IMR-90 (cell line): ENCODE results near the gene MEGF10. TPM values are rescaled to one million over a fixed set of nuclear protein-coding genes. Genes with fewer than 3 reads are reported as not detected.

ENCODE experiments used
- ATAC-seq: fragments of 200-7000 bp; cut with Tn5 transposase; 2 replicates; pipeline ENCODE4 v1.9.1; 2020; ENCODE audit warnings: low read depth, mild to moderate bottlenecking, moderate library complexity
- BruUV-seq: library from RNA; stranded (reverse); fragments of 400-500 nt; replicated peaks from 2 replicates; lab custom pipeline; 2021; lab: Mats Ljungman, UMichigan
- CTCF ChIA-PET: fragments of 300-600 bp; formaldehyde crosslinking; extraction: SDS; loops from one replicate; lab custom pipeline; 2021; ENCODE audit warnings: antibody characterized with exemption; lab: Yijun Ruan, JAX
- POLR2A ChIA-PET: fragments of 300-600 bp; sonication (Branson Sonifier 250); formaldehyde crosslinking; loops from one replicate; lab custom pipeline; 2022; ENCODE audit warnings: antibody characterized with exemption; ENCODE audit not compliant: unreplicated experiment; lab: Charles Lee
- DNase-seq: peaks from one replicate; pipeline ENCODE4 v3.0.0; 2013
- H2AFZ ChIP-seq: replicated peaks from 2 replicates; pipeline ENCODE3; 2013; ENCODE audit warnings: low read length, mild to moderate bottlenecking; ENCODE audit not compliant: poor library complexity
- H2AK5ac ChIP-seq: 2 replicates; pipeline ENCODE4 v1.6.1; 2013; ENCODE audit warnings: low read depth, low read length, inconsistent platforms
- H2AK9ac ChIP-seq: replicated peaks from 2 replicates; pipeline ENCODE3; 2013; ENCODE audit warnings: mild to moderate bottlenecking, low read depth, low read length, moderate library complexity; ENCODE audit not compliant: poor library complexity
- H2BK120ac ChIP-seq: 2 replicates; pipeline ENCODE4 v1.6.1; 2013; ENCODE audit warnings: low read depth, low read length, inconsistent platforms
- H2BK15ac ChIP-seq: 3 replicates; pipeline ENCODE4 v1.6.1; 2013; ENCODE audit warnings: low read depth, low read length, inconsistent platforms
- H2BK20ac ChIP-seq: 2 replicates; pipeline ENCODE4 v1.6.1; 2013; ENCODE audit warnings: low read depth, mild to moderate bottlenecking, inconsistent platforms, low read length, moderate library complexity
- H2BK5ac ChIP-seq: 2 replicates; pipeline ENCODE4 v1.6.1; 2013; ENCODE audit warnings: mild to moderate bottlenecking, low read depth, low read length, inconsistent platforms; ENCODE audit not compliant: poor library complexity, severe bottlenecking
- H3K14ac ChIP-seq: replicated peaks from 2 replicates; pipeline ENCODE4 v1.6.1; 2013; ENCODE audit warnings: low read depth, low read length, inconsistent platforms
- H3K18ac ChIP-seq: 2 replicates; pipeline ENCODE4 v1.6.1; 2013; ENCODE audit warnings: low read depth, low read length, control low read depth
- H3K23ac ChIP-seq: 2 replicates; pipeline ENCODE4 v1.6.1; 2013; ENCODE audit warnings: low read depth, low read length, inconsistent platforms
- H3K27ac ChIP-seq: 2 replicates; pipeline ENCODE4 v1.5.1; 2013; ENCODE audit warnings: mild to moderate bottlenecking, control low read depth, low read length; ENCODE audit not compliant: insufficient read depth
- H3K27me3 ChIP-seq: 2 replicates; pipeline ENCODE4 v1.6.1; 2013; ENCODE audit warnings: low read length; ENCODE audit not compliant: control insufficient read depth, insufficient read depth
- H3K36me3 ChIP-seq: 2 replicates; pipeline ENCODE4 v1.6.1; 2013; ENCODE audit warnings: low read length, mixed read lengths; ENCODE audit not compliant: control insufficient read depth, insufficient read depth
- H3K4ac ChIP-seq: 2 replicates; pipeline ENCODE4 v1.6.1; 2013; ENCODE audit warnings: low read depth, low read length, inconsistent platforms
- H3K4me1 ChIP-seq: 2 replicates; pipeline ENCODE4 v1.6.1; 2013; ENCODE audit warnings: low read length, mixed read lengths; ENCODE audit not compliant: control insufficient read depth, insufficient read depth
- H3K4me2 ChIP-seq: 2 replicates; pipeline ENCODE4 v1.6.1; 2013; ENCODE audit warnings: low read depth, mild to moderate bottlenecking, control low read depth, low read length, moderate library complexity
- H3K4me3 ChIP-seq: 2 replicates; pipeline ENCODE4 v1.5.1; 2013; ENCODE audit warnings: low read depth, mild to moderate bottlenecking, control low read depth, low read length, moderate library complexity; ENCODE audit not compliant: insufficient read depth
- H3K56ac ChIP-seq: 2 replicates; pipeline ENCODE4 v1.6.1; 2013; ENCODE audit warnings: low read length, inconsistent platforms; ENCODE audit not compliant: insufficient read depth; ENCODE audit errors: extremely low read depth
- H3K79me1 ChIP-seq, 2 experiments: 2 replicates each; pipeline ENCODE4 v1.6.1; 2013; ENCODE audit warnings: low read length in 2 of 2, inconsistent platforms in 1 of 2, low read depth in 1 of 2
- H3K9ac ChIP-seq: 2 replicates; pipeline ENCODE4 v1.6.1; 2013; ENCODE audit warnings: low read depth, low read length, control low read depth
- H3K9me1 ChIP-seq: 2 replicates; pipeline ENCODE4 v1.6.1; 2013; ENCODE audit warnings: low read length, inconsistent platforms; ENCODE audit not compliant: insufficient read depth
- H3K9me3 ChIP-seq: 2 replicates; pipeline ENCODE4 v1.6.1; 2013; ENCODE audit warnings: low read length; ENCODE audit not compliant: control insufficient read depth, insufficient read depth
- H4K20me1 ChIP-seq: 2 replicates; pipeline ENCODE4 v1.6.1; 2013; ENCODE audit warnings: low read length, inconsistent platforms; ENCODE audit not compliant: insufficient read depth
- H4K5ac ChIP-seq: 2 replicates; pipeline ENCODE4 v1.6.1; 2013; ENCODE audit warnings: mild to moderate bottlenecking, low read depth, low read length, control low read depth
- H4K8ac ChIP-seq, 2 experiments: 2 replicates each; pipeline ENCODE4 v1.6.1; 2013; ENCODE audit warnings: low read depth in 2 of 2, low read length in 2 of 2, control low read depth in 1 of 2, inconsistent platforms in 1 of 2
- H4K91ac ChIP-seq: 2 replicates; pipeline ENCODE4 v1.6.1; 2013; ENCODE audit warnings: low read depth, low read length, inconsistent platforms; ENCODE audit not compliant: insufficient read depth
- BHLHE40 ChIP-seq: fragments of 150-350 bp; IDR thresholded peaks from 2 replicates; pipeline ENCODE4 v1.6.1; 2016; ENCODE audit warnings: mild to moderate bottlenecking, low read depth, low read length
- CEBPB ChIP-seq: IDR thresholded peaks from 2 replicates; pipeline ENCODE4 v1.6.1; 2012; ENCODE audit warnings: low read depth, low read length, improper control_type of control experiment
- CHD1 ChIP-seq: IDR thresholded peaks from 2 replicates; pipeline ENCODE4 v1.6.1; 2012; ENCODE audit warnings: low read depth, low read length, improper control_type of control experiment
- CTCF ChIP-seq: conservative IDR thresholded peaks from 2 replicates; pipeline ENCODE4 v1.5.1; 2012; ENCODE audit warnings: mild to moderate bottlenecking, low read depth, low read length, improper control_type of control experiment
- ELK1 ChIP-seq: fragments of 150-350 bp; IDR thresholded peaks from 2 replicates; pipeline ENCODE4 v1.6.1; 2016; ENCODE audit warnings: low read depth, mild to moderate bottlenecking, low read length, moderate library complexity, borderline replicate concordance
- FOS ChIP-seq: fragments of 150-350 bp; IDR thresholded peaks from 2 replicates; pipeline ENCODE4 v1.6.1; 2016; ENCODE audit warnings: low read depth, low read length
- MAFK ChIP-seq: IDR thresholded peaks from 2 replicates; pipeline ENCODE4 v1.6.1; 2012; ENCODE audit warnings: low read depth, low read length, improper control_type of control experiment
- MAZ ChIP-seq: IDR thresholded peaks from 2 replicates; pipeline ENCODE4 v1.6.1; 2012; ENCODE audit warnings: low read depth, mild to moderate bottlenecking, low read length, improper control_type of control experiment, moderate library complexity, borderline replicate concordance
- MXI1 ChIP-seq: IDR thresholded peaks from 2 replicates; pipeline ENCODE4 v1.6.1; 2012; ENCODE audit warnings: low read depth, mild to moderate bottlenecking, low read length, moderate library complexity, borderline replicate concordance
- NFE2L2 ChIP-seq: fragments of 150-350 bp; IDR thresholded peaks from 2 replicates; pipeline ENCODE4 v1.6.1; 2016; ENCODE audit warnings: low read depth, mild to moderate bottlenecking, low read length
- POLR2A ChIP-seq: IDR thresholded peaks from 2 replicates; pipeline ENCODE4 v1.6.1; 2012; ENCODE audit warnings: mild to moderate bottlenecking, low read depth, low read length
- RAD21 ChIP-seq: IDR thresholded peaks from 2 replicates; pipeline ENCODE4 v1.6.1; 2012; ENCODE audit warnings: low read length, improper control_type of control experiment
- RCOR1 ChIP-seq: IDR thresholded peaks from 2 replicates; pipeline ENCODE4 v1.6.1; 2012; ENCODE audit warnings: mild to moderate bottlenecking, low read length, improper control_type of control experiment; ENCODE audit not compliant: insufficient replicate concordance
- RFX5 ChIP-seq: IDR thresholded peaks from 2 replicates; pipeline ENCODE4 v1.8.0; 2012; ENCODE audit warnings: low read depth, mild to moderate bottlenecking, low read length, moderate library complexity
- SMC3 ChIP-seq: fragments of 150-350 bp; IDR thresholded peaks from 2 replicates; pipeline ENCODE4 v1.6.1; 2016; ENCODE audit warnings: low read depth, mild to moderate bottlenecking, antibody characterized with exemption, low read length, moderate library complexity
- USF2 ChIP-seq: fragments of 150-350 bp; IDR thresholded peaks from 2 replicates; pipeline ENCODE4 v1.6.1; 2017; ENCODE audit warnings: mild to moderate bottlenecking, antibody characterized with exemption, low read length, low read depth
- WGBS, 2 experiments: methylation state at CpG; one replicate each; pipeline versions ENCODE4 v1.1.5 to v1.1.7; 2013; ENCODE audit warnings: missing lambda C conversion rate in 2 of 2; ENCODE audit not compliant: insufficient read length in 1 of 2; ENCODE audit errors: extremely low coverage in 2 of 2; 5-methylcytosine and 5-hydroxymethylcytosine counted together
- dilution Hi-C: fragments of 300-500 bp; cut with HindIII; formaldehyde crosslinking; loops from one replicate; pipeline ENCODE4 v1.14.3; 2018; ENCODE audit warnings: low sequenced_read_pairs; ENCODE audit not compliant: unreplicated experiment
- in situ Hi-C: fragments of 300-500 bp; cut with MboI; formaldehyde crosslinking; loops from 3 replicates; pipeline ENCODE4 v1.14.3; 2019; ENCODE audit warnings: low sequenced_read_pairs, inconsistent platforms, mixed read lengths
- intact Hi-C: fragments of 100-400 bp; cut with micrococcal nuclease; formaldehyde crosslinking; loops from 2 replicates; pipeline ENCODE4 v1.10.0; 2022
- polyA plus RNA-seq, 3 experiments: library from polyadenylated mRNA; depleted of rRNA; stranded (reverse); fragments of >200 nt; gene quantifications; 2 replicates each; pipeline ENCODE4 v1.2.3, GENCODE V29; 2012; ENCODE audit warnings: low replicate concordance in 1 of 3
- total RNA-seq: library from RNA; depleted of rRNA; stranded (reverse); fragments of >200 nt; gene quantifications from 2 replicates; pipeline ENCODE4 v1.2.3, GENCODE V29; 2012

MEGF10 gene
- total and polyA plus RNA-seq, 2 of the 4 experiments (the other 2 are of a cell fraction) = not detected

- H3K4me2 ChIP-seq = no peak overlapping the region
- no peaks in the 10 kb centered on the region for H3K9me1 ChIP-seq
- ChIA-PET CTCF (no interaction called here), POLR2A (interaction anchor here (0.6 kb wide), 2 partner anchors 49 to 235 kb away, joined by 3 to 4 read pairs; no protein-coding TSS in a partner anchor)
- BruUV-seq = no TSS peak
- in situ Hi-C loops = no loop called here
- H3K56ac ChIP-seq = no peak overlapping the region
- no peak overlapping the region for H3K27ac ChIP-seq
- H2AK5ac ChIP-seq = no peak overlapping the region
- no peaks in the 10 kb centered on the region for H3K4me1 ChIP-seq
- intact Hi-C loops = no loop called here
- no peak overlapping the region for H3K4ac ChIP-seq
- H4K20me1 ChIP-seq = no peaks in the 10 kb centered on the region
- WGBS, 2 experiments = no CpG with 5 or more reads among the region's 2 CpGs
- ATAC-seq = no peak
- no peak for DNase-seq
- H4K8ac ChIP-seq = no peak overlapping the region
- H4K5ac ChIP-seq = no peak overlapping the region
- no peak overlapping the region for H3K23ac ChIP-seq
- H3K36me3 ChIP-seq = no peaks in the 10 kb centered on the region
- H2AFZ ChIP-seq = no peak overlapping the region
- H2BK120ac ChIP-seq = no peak overlapping the region
- no peak overlapping the region for H3K18ac ChIP-seq
- H2BK5ac ChIP-seq = no peak overlapping the region
- no peak overlapping the region for H2AK9ac ChIP-seq
- no peak overlapping the region for H3K4me3 ChIP-seq
- no peaks in the 10 kb centered on the region for H3K27me3 ChIP-seq
- no peaks in the 10 kb centered on the region for H3K9me3 ChIP-seq
- no peak overlapping the region for H3K14ac ChIP-seq
- no peak overlapping the region for H3K9ac ChIP-seq
- dilution Hi-C loops = no loop called here
- no peak overlapping the region for H4K91ac ChIP-seq
- no peak overlapping the region for H2BK15ac ChIP-seq
- TF ChIP-seq MAFK = no peak
- no peak for TF ChIP-seq CHD1
- no peak for TF ChIP-seq SMC3
- no peak for TF ChIP-seq ELK1
- TF ChIP-seq BHLHE40 = no peak
- no peak for TF ChIP-seq NFE2L2
- TF ChIP-seq MXI1 = no peak
- TF ChIP-seq POLR2A = no peak
- no peak for TF ChIP-seq RAD21
- no peak for TF ChIP-seq CTCF
- TF ChIP-seq CEBPB = no peak
- TF ChIP-seq RCOR1 = no peak
- no peak for TF ChIP-seq MAZ
- TF ChIP-seq USF2 = no peak
- TF ChIP-seq FOS = no peak
- TF ChIP-seq RFX5 = no peak
- H2BK20ac ChIP-seq = no peak overlapping the region
- H3K79me1 ChIP-seq = no peaks in the 10 kb centered on the region
Measured at GRCh38 chr5:127256886-127257597, 33.6 kb upstream of the MEGF10 start.
